Thyroid gland (tissue), 4 donors: ENCODE measurements around the gene NRP2.

Experiments
- POLR2A ChIP-seq, 2 donors: fragments of 450-650 bp; IDR thresholded peaks; one replicate each; pipeline ENCODE4 v1.6.1; 2017; ENCODE audit warnings: antibody characterized with exemption in 2 of 2, mild to moderate bottlenecking in 2 of 2, moderate library complexity in 1 of 2
- TF ChIP-seq, protein P1 (sequence below), 6 experiments: fragments of 200-600 bp in 3 of 6; fragments of 450-650 bp in 3 of 6; sonication (generic) in 3 of 6; IDR thresholded peaks; one replicate each; pipeline ENCODE4 v1.5.1; 2016 to 2019; ENCODE audit warnings: antibody characterized with exemption in 6 of 6, mild to moderate bottlenecking in 2 of 6, inconsistent platforms in 1 of 6, moderate library complexity in 1 of 6

DNA sequence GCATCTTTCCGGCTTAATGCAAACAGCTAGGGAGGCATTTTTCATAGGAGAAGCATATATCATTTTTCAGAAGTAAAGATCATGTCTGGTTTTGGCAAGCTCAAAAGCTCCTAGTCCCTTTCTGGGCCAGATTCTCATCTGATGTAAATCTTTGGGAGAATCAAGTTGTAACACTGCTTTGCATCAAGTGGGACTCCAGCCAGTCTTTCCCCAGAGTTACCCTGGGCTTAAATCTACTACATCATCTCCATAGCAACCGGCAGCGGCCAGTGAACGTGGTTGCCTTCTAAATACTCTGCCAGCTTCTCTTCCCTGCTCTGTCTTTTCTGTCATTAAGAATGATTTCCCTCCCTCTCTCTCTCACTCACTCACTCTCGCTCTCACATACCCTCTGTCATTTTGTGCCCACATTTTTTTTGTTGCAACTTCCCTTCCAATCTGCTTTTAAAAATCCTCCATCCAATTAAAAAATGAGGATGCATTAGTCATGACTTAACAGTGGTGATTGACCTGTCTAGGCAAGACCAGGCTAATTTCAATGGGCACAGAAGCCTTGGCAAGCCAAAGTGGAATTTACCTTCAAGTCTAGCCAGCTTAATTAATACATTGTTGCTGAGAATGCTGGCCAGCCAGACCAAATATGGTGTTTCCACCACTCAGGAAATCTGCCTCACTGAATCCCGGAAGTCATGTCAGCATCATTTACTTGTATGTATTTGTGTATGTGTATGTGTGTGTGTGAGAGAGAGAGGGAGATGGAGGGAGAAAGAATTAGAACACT is 93.0 kb downstream of the NRP2 start:
- TF ChIP-seq, protein P1, sequence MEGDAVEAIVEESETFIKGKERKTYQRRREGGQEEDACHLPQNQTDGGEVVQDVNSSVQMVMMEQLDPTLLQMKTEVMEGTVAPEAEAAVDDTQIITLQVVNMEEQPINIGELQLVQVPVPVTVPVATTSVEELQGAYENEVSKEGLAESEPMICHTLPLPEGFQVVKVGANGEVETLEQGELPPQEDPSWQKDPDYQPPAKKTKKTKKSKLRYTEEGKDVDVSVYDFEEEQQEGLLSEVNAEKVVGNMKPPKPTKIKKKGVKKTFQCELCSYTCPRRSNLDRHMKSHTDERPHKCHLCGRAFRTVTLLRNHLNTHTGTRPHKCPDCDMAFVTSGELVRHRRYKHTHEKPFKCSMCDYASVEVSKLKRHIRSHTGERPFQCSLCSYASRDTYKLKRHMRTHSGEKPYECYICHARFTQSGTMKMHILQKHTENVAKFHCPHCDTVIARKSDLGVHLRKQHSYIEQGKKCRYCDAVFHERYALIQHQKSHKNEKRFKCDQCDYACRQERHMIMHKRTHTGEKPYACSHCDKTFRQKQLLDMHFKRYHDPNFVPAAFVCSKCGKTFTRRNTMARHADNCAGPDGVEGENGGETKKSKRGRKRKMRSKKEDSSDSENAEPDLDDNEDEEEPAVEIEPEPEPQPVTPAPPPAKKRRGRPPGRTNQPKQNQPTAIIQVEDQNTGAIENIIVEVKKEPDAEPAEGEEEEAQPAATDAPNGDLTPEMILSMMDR (IDR thresholded peaks at IDR 0.05) = no peak
- no peak for TF ChIP-seq POLR2A (IDR thresholded peaks at IDR 0.05)
